Endothelial cell of umbilical vein (primary cell): Measurements from ENCODE around the gene RBMS1. TPM values are rescaled to one million over a fixed set of nuclear protein-coding genes. Genes with fewer than 3 reads are reported as not detected.

Experiments used
- BruUV-seq: library from RNA; stranded (reverse); fragments of 400-500 nt; replicated peaks from 2 replicates; lab custom pipeline; 2021; lab: Mats Ljungman, UMichigan
- CTCF ChIA-PET: fragments of 300-600, 350-600 bp; sonication (Branson Sonifier 250); formaldehyde crosslinking; loops from one replicate; lab custom pipeline; 2021; ENCODE audit warnings: antibody characterized with exemption, inconsistent platforms; lab: Charles Lee
- POLR2A ChIA-PET: fragments of 300-600, 350-600 bp; sonication (Branson Sonifier 250); formaldehyde crosslinking; loops from one replicate; lab custom pipeline; 2021; ENCODE audit warnings: antibody characterized with exemption, inconsistent platforms; lab: Charles Lee
- DNase-seq: peaks from one replicate; pipeline ENCODE4 v3.0.0-alpha.2; 2011; ENCODE audit warnings: low read depth, low spot score
- FAIRE-seq: peaks from 2 replicates; lab custom pipeline; 2011; peaks lifted over from hg19 to GRCh38; lab: Jason Lieb, UNC
- H2AFZ ChIP-seq: 2 replicates; pipeline ENCODE4 v1.6.0; 2012; ENCODE audit warnings: low read depth, low read length, control low read depth, inconsistent platforms
- H3K27ac ChIP-seq: 2 replicates; pipeline ENCODE4 v1.5.1; 2011; ENCODE audit warnings: low read depth, mild to moderate bottlenecking, control low read depth, low read length, moderate library complexity; ENCODE audit not compliant: insufficient read depth
- H3K27me3 ChIP-seq, 2 experiments: 2 replicates each; pipeline versions ENCODE4 v1.6.0 to v1.6.1; 2011; ENCODE audit warnings: low read length in 2 of 2, mixed read lengths in 1 of 2; ENCODE audit not compliant: control insufficient read depth in 2 of 2, insufficient read depth in 2 of 2
- H3K36me3 ChIP-seq, 2 experiments: 2 replicates in 1 of 2; 3 replicates in 1 of 2; pipeline ENCODE4 v1.5.1; 2011; ENCODE audit warnings: low read length in 2 of 2, mild to moderate bottlenecking in 1 of 2, moderate library complexity in 1 of 2; ENCODE audit not compliant: control insufficient read depth in 2 of 2, insufficient read depth in 2 of 2; ENCODE audit errors: extremely low read depth in 1 of 2
- H3K4me1 ChIP-seq: 3 replicates; pipeline ENCODE4 v1.5.1; 2011; ENCODE audit warnings: mild to moderate bottlenecking, low read length; ENCODE audit not compliant: control insufficient read depth, insufficient read depth; ENCODE audit errors: extremely low read depth
- H3K4me2 ChIP-seq: 2 replicates; pipeline ENCODE4 v1.6.1; 2011; ENCODE audit warnings: low read length, control low read depth, mixed read lengths; ENCODE audit not compliant: insufficient read depth
- H3K4me3 ChIP-seq, 3 experiments: fragments of 200-600 bp in 1 of 3; sonication (generic), shearing (Covaris generic) in 1 of 3; replicated peaks in 1 of 3; 2 replicates each; pipeline ENCODE4 v1.5.1; 2011 to 2016; ENCODE audit warnings: control low read depth in 3 of 3, low read length in 3 of 3, mild to moderate bottlenecking in 2 of 3, inconsistent platforms in 1 of 3, low read depth in 1 of 3, moderate library complexity in 1 of 3; ENCODE audit not compliant: insufficient read depth in 1 of 3
- H3K79me2 ChIP-seq: 2 replicates; pipeline ENCODE4 v1.6.0; 2012; ENCODE audit warnings: low read length, inconsistent platforms; ENCODE audit not compliant: control insufficient read depth, insufficient read depth
- H3K9ac ChIP-seq: replicated peaks from 2 replicates; pipeline ENCODE3; 2011; ENCODE audit warnings: low read length, control low read depth; ENCODE audit not compliant: insufficient read depth; ENCODE audit errors: extremely low read depth
- H3K9me1 ChIP-seq: replicated peaks from 3 replicates; pipeline ENCODE4 v1.6.0; 2011; ENCODE audit warnings: mild to moderate bottlenecking, low read length; ENCODE audit not compliant: control insufficient read depth, insufficient read depth; ENCODE audit errors: extremely low read depth
- H3K9me3 ChIP-seq: replicated peaks from 2 replicates; pipeline ENCODE4 v1.5.1; 2012; ENCODE audit warnings: low read length, inconsistent platforms; ENCODE audit not compliant: control insufficient read depth, insufficient read depth
- H4K20me1 ChIP-seq: replicated peaks from 2 replicates; pipeline ENCODE3; 2011; ENCODE audit warnings: mild to moderate bottlenecking, low read length; ENCODE audit not compliant: control insufficient read depth, insufficient read depth; ENCODE audit errors: extremely low read depth
- FOS ChIP-seq: IDR thresholded peaks from 2 replicates; pipeline ENCODE4 v1.6.1; 2011; ENCODE audit warnings: mild to moderate bottlenecking, low read length, moderate library complexity, borderline replicate concordance; ENCODE audit not compliant: insufficient read depth
- JUN ChIP-seq: IDR thresholded peaks from 2 replicates; pipeline ENCODE4 v1.6.1; 2011; ENCODE audit warnings: borderline replicate concordance, low read depth; ENCODE audit not compliant: insufficient read length, insufficient read depth
- dilution Hi-C: fragments of 300-500 bp; cut with MboI; formaldehyde crosslinking; loops from one replicate; pipeline ENCODE4 v1.15.0; 2019; ENCODE audit warnings: low sequenced_read_pairs; ENCODE audit not compliant: extremely low pct_ligation_motif_present
- intact Hi-C: fragments of 100-400 bp; cut with micrococcal nuclease; formaldehyde crosslinking; loops from one replicate; pipeline ENCODE4 v1.10.0; 2022
- polyA plus RNA-seq, 4 experiments: library from polyadenylated mRNA; depleted of rRNA in 3 of 4; stranded (reverse) in 3 of 4; unstranded in 1 of 4; fragments of >200 nt; gene quantifications; 2 replicates each; pipeline versions ENCODE4 v1.2.1 to v1.2.3, GENCODE V29; 2011 to 2012; ENCODE audit warnings: missing spikeins in 1 of 4
- total RNA-seq: library from RNA; stranded (reverse); gene quantifications from 2 replicates; pipeline ENCODE4 v1.2.3, GENCODE V29; 2021

RBMS1 gene
- total and polyA plus RNA-seq, 2 donors (not counting 3 experiments of a cell fraction or from before 2014, with no cell fraction given), result 60.0 to 93.3 TPM

DNA sequence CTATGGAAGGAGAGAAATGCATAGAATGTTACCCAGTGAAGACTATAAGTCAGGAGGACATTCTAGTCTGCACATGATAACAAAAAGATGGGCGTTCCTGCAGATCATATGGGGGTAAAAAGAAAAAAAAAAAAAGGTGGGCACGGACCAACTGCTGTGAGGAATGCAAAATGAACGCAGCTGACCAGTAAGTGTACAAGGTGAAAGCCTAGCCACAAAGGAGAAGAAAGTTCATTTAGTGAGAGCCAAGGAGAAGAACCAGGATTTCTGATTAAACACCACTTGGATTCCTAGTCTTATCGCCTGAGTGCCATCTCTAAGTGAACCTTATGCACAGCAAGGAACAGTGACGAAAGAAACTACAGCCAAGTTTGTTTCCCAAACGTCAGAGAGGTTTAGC lies 26.5 kb downstream of the RBMS1 start:
- peaks cover 18% of the 10 kb centered on the region for H4K20me1 ChIP-seq
- no TSS peak for BruUV-seq
- no peaks in the 10 kb centered on the region for H3K9me1 ChIP-seq
- H3K4me3 ChIP-seq, result no peak overlapping the region
- CTCF ChIA-PET, result interaction anchor here (0.6 to 1.5 kb wide), 3 partner anchors 23 to 83 kb away, joined by 3 read pairs; no protein-coding TSS in a partner anchor
- no peak overlapping the region for H3K9ac ChIP-seq
- FAIRE-seq (no peak), DNase-seq (no peak)
- H3K36me3 ChIP-seq, result no peaks in the 10 kb centered on the region
- no peak for TF ChIP-seq JUN
- H3K79me2 ChIP-seq, result peaks cover 84% of the 10 kb centered on the region
- intact Hi-C loops (no loop called here), dilution Hi-C loops (no loop called here)
- no peaks in the 10 kb centered on the region for H3K27me3 ChIP-seq
- H2AFZ ChIP-seq, result no peak overlapping the region
- no peaks in the 10 kb centered on the region for H3K4me1 ChIP-seq
- H3K4me2 ChIP-seq, result no peak overlapping the region
- H3K27ac ChIP-seq, result no peak overlapping the region
- POLR2A ChIA-PET, result no interaction called here
- no peaks in the 10 kb centered on the region for H3K9me3 ChIP-seq

DNA sequence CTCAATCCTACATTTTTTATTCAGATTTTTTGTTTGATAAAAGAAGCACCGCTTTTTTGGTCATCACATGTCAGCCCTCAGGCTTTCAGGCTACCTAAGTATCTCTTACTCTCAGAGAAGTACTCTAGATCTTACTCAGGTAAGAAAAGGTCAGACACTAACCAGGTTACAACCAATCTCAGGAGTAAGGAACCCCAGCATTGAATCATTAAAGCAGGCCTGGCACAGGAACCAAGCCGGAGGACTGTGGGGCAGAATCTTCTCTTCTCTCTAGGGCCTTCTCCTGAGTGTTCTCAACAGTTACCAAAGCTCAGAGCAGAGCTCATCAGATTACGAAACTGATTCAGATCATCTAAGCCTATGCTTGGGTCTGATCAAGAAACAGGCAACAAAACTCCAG lies 28.2 kb downstream of the RBMS1 start:
- no peak for FAIRE-seq
- Histone ChIP-seq H3K9me1 (no peaks in the 10 kb centered on the region), H3K9me3 (no peaks in the 10 kb centered on the region), H3K4me2 (no peak overlapping the region), H4K20me1 (peaks cover 14% of the 10 kb centered on the region), H2AFZ (no peak overlapping the region), H3K4me1 (no peaks in the 10 kb centered on the region), H3K36me3 (no peaks in the 10 kb centered on the region), H3K27ac (no peak overlapping the region), H3K9ac (no peak overlapping the region), H3K4me3 (no peak overlapping the region), H3K27me3 (no peaks in the 10 kb centered on the region), H3K79me2 (peaks cover 86% of the 10 kb centered on the region)
- DNase-seq, result no peak
- no peak for TF ChIP-seq FOS
- ChIA-PET POLR2A (no interaction called here), CTCF (interaction anchor here (0.7 to 2.0 kb wide), 2 partner anchors 12 to 37 kb away, joined by 3 to 6 read pairs; no protein-coding TSS in a partner anchor)
- dilution Hi-C loops, result no loop called here
- BruUV-seq, result no TSS peak
- intact Hi-C loops, result no loop called here
